Neutrophil (primary cell): ENCODE results near the gene RABGGTB.

Source experiments
- H3K27ac ChIP-seq: fragments of 200-600 bp; sonication (generic); 2 replicates; pipeline ENCODE4 v1.5.1; 2016; ENCODE audit warnings: mild to moderate bottlenecking, moderate library complexity
- H3K27me3 ChIP-seq: fragments of 200-600 bp; sonication (generic); 2 replicates; pipeline ENCODE4 v1.6.0; 2016; ENCODE audit warnings: mild to moderate bottlenecking
- H3K36me3 ChIP-seq: fragments of 200-600 bp; sonication (generic); 2 replicates; pipeline ENCODE4 v1.5.1; 2017
- H3K4me1 ChIP-seq, 2 experiments: fragments of 200-600 bp in 1 of 2; sonication (generic) in 1 of 2; 1 replicate in 1 of 2; 2 replicates in 1 of 2; pipeline versions ENCODE4 v1.5.1 to v1.6.1; 2013 to 2016; ENCODE audit warnings: low read depth in 1 of 2, low read length in 1 of 2, mild to moderate bottlenecking in 1 of 2, moderate library complexity in 1 of 2; ENCODE audit not compliant: control insufficient read depth in 1 of 2, insufficient read depth in 1 of 2
- H3K4me3 ChIP-seq, 2 experiments: fragments of 200-600 bp in 1 of 2; sonication (generic) in 1 of 2; 1 replicate in 1 of 2; 2 replicates in 1 of 2; pipeline ENCODE4 v1.5.1; 2013 to 2016; ENCODE audit warnings: low read depth in 1 of 2, low read length in 1 of 2, mild to moderate bottlenecking in 1 of 2, moderate library complexity in 1 of 2
- H3K9me3 ChIP-seq: fragments of 200-600 bp; sonication (generic); 2 replicates; pipeline ENCODE4 v1.5.1; 2016
- CTCF ChIP-seq: fragments of 200-600 bp; sonication (generic); IDR thresholded peaks from 2 replicates; pipeline ENCODE4 v1.5.1; 2016; ENCODE audit warnings: antibody characterized with exemption

Gene RABGGTB

GRCh38 chr1:75836528-75837100 is 50.6 kb downstream of the RABGGTB start:
- peaks cover 0 to 7% of the 10 kb centered on the region in 2 experiments for H3K4me1 ChIP-seq
- H3K27ac ChIP-seq: no peak overlapping the region
- no peaks in the 10 kb centered on the region for H3K36me3 ChIP-seq
- no peaks in the 10 kb centered on the region for H3K9me3 ChIP-seq
- TF ChIP-seq CTCF: no peak
- H3K4me3 ChIP-seq: no peak overlapping the region
- H3K27me3 ChIP-seq: no peaks in the 10 kb centered on the region

DNA sequence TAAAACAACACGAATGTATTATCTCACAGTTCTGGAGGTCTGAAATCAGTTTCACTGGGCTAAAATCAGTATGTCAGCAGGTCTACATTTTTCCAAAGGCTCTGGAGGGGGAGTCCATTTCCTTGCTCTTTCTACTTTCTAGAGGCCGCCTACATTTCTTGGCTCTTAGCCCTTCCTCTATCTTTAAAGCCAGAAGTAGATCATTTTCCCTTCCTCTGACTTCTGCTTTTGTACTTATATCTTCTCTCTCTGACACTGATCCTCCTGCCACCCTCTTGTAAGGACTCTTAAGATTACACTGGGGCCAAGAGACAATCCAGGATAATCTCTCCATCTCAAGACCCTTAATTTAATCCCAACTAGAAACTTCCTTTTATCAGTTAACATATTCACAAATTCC is 52.0 kb downstream of the RABGGTB start:
- TF ChIP-seq CTCF: no peak
- H3K36me3 ChIP-seq: no peaks in the 10 kb centered on the region
- H3K4me3 ChIP-seq: no peak overlapping the region
- H3K27me3 ChIP-seq: no peaks in the 10 kb centered on the region
- H3K27ac ChIP-seq: no peak overlapping the region
- no peaks in the 10 kb centered on the region for H3K9me3 ChIP-seq
- peaks cover 0 to 7% of the 10 kb centered on the region in 2 experiments for H3K4me1 ChIP-seq

DNA sequence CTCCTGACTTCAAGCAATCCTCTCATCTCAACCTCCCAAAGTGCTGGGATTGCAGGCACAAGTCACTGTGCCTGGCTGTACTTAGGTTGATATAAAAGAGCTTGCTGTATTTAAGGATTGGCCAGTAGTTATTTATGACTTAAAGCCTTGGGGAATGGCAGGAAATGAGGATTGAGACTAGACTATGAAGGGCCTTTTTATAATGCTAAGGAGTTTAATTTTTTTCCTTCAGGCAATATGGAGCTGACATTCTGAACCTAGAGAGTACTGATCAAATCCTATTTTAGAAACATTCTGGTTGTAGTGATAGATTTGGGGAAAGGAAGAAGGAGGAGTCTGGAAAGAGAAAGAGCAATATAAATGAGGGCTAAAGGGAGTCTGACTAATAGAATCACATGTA is 55.4 kb downstream of the RABGGTB start:
- no peak for TF ChIP-seq CTCF
- peaks cover 0 to 5% of the 10 kb centered on the region in 2 experiments for H3K4me1 ChIP-seq
- no peaks in the 10 kb centered on the region for H3K27me3 ChIP-seq
- no peak overlapping the region for H3K27ac ChIP-seq
- no peaks in the 10 kb centered on the region for H3K9me3 ChIP-seq
- H3K4me3 ChIP-seq: no peak overlapping the region
- no peaks in the 10 kb centered on the region for H3K36me3 ChIP-seq
